SK-N-SH (cell line): Measurements from ENCODE around the gene DPPA5. TPM values are rescaled to one million over a fixed set of nuclear protein-coding genes. Genes with fewer than 3 reads are reported as not detected.

Source experiments
- CTCF ChIA-PET: fragments of 300-600, 350-600 bp; formaldehyde crosslinking; extraction: SDS; loops from one replicate; lab custom pipeline; 2021; lab: Yijun Ruan, JAX
- POLR2A ChIA-PET: fragments of 350-600 bp; sonication (Branson Sonifier 250); formaldehyde crosslinking; extraction: SDS; loops from one replicate; lab custom pipeline; 2020; ENCODE audit warnings: antibody characterized with exemption, inconsistent platforms; lab: Yijun Ruan, JAX
- DNase-seq: peaks from one replicate; pipeline ENCODE4 v3.0.0; 2012
- H2AFZ ChIP-seq: fragments of 200-600 bp; sonication (generic); 2 replicates; pipeline ENCODE4 v1.8.1; 2016; ENCODE audit warnings: antibody characterized with exemption, mild to moderate bottlenecking, low read depth
- H3F3A ChIP-seq: fragments of 200-600 bp; sonication (generic); replicated peaks from 2 replicates; pipeline ENCODE3; 2016; ENCODE audit warnings: antibody characterized with exemption, mild to moderate bottlenecking; ENCODE audit not compliant: insufficient read depth
- H3K27ac ChIP-seq, 2 experiments: fragments of 200-500 bp in 1 of 2; fragments of 200-600 bp in 1 of 2; sonication (Bioruptor generic) in 1 of 2; sonication (generic), shearing (Covaris generic) in 1 of 2; 2 replicates each; pipeline versions ENCODE4 v1.5.1 to v1.6.1; 2014 to 2016; ENCODE audit warnings: low read depth in 2 of 2, inconsistent platforms in 1 of 2, low read length in 1 of 2, mild to moderate bottlenecking in 1 of 2, mixed read lengths in 1 of 2
- H3K27me3 ChIP-seq: fragments of 200-600 bp; sonication (generic), shearing (Covaris generic); 2 replicates; pipeline ENCODE4 v1.6.1; 2016; ENCODE audit warnings: mixed run types; ENCODE audit not compliant: insufficient read depth
- H3K36me3 ChIP-seq, 2 experiments: fragments of 200-500 bp in 1 of 2; fragments of 200-600 bp in 1 of 2; sonication (Bioruptor generic) in 1 of 2; sonication (generic) in 1 of 2; replicated peaks in 1 of 2; 2 replicates each; pipeline versions ENCODE3 to v1.5.1; 2014 to 2016; ENCODE audit warnings: low read length in 1 of 2, mild to moderate bottlenecking in 1 of 2; ENCODE audit not compliant: insufficient read depth in 2 of 2, control insufficient read depth in 1 of 2
- H3K4me1 ChIP-seq, 2 experiments: fragments of 200-500 bp in 1 of 2; fragments of 200-600 bp in 1 of 2; sonication (Bioruptor generic) in 1 of 2; sonication (generic), shearing (Covaris generic) in 1 of 2; 2 replicates each; pipeline versions ENCODE4 v1.5.1 to v1.6.1; 2014 to 2016; ENCODE audit warnings: low read depth in 1 of 2, low read length in 1 of 2, mixed run types in 1 of 2; ENCODE audit not compliant: insufficient read depth in 2 of 2, control insufficient read depth in 1 of 2
- H3K4me2 ChIP-seq: fragments of 200-600 bp; sonication (generic), shearing (Covaris generic); 2 replicates; pipeline ENCODE4 v1.6.1; 2017; ENCODE audit warnings: mixed run types
- H3K4me3 ChIP-seq, 2 experiments: fragments of 200-500 bp in 1 of 2; fragments of 200-600 bp in 1 of 2; sonication (Bioruptor generic) in 1 of 2; sonication (generic), shearing (Covaris generic) in 1 of 2; 2 replicates each; pipeline versions ENCODE4 v1.5.1 to v1.8.1; 2014 to 2016; ENCODE audit warnings: low read depth in 2 of 2, inconsistent platforms in 1 of 2, low read length in 1 of 2, mild to moderate bottlenecking in 1 of 2, mixed read lengths in 1 of 2, moderate library complexity in 1 of 2
- H3K79me2 ChIP-seq: fragments of 200-600 bp; sonication (generic); 2 replicates; pipeline ENCODE4 v1.8.1; 2017; ENCODE audit warnings: mild to moderate bottlenecking; ENCODE audit not compliant: insufficient read depth
- H3K9ac ChIP-seq: fragments of 200-600 bp; sonication (generic); 2 replicates; pipeline ENCODE4 v1.6.1; 2017; ENCODE audit warnings: mixed run types
- H3K9me2 ChIP-seq: fragments of 200-600 bp; sonication (generic); 2 replicates; pipeline ENCODE4 v1.6.1; 2017; ENCODE audit warnings: mixed run types
- H3K9me3 ChIP-seq: fragments of 200-600 bp; sonication (generic); 2 replicates; pipeline ENCODE4 v1.6.1; 2017; ENCODE audit warnings: mixed run types, mild to moderate bottlenecking, moderate library complexity
- H4K20me1 ChIP-seq: fragments of 200-600 bp; sonication (generic); 2 replicates; pipeline ENCODE4 v1.6.1; 2017; ENCODE audit warnings: mild to moderate bottlenecking, mixed run types; ENCODE audit not compliant: insufficient read depth
- ELF1 ChIP-seq: IDR thresholded peaks from 2 replicates; pipeline ENCODE4 v1.4.0; 2012
- FOXJ3 ChIP-seq: sonication (generic); formaldehyde crosslinking; IDR thresholded peaks from 2 replicates; pipeline ENCODE4 v1.5.1; 2020; ENCODE audit warnings: mild to moderate bottlenecking, missing genetic modification reagents
- GATA2 ChIP-seq: sonication (generic); formaldehyde crosslinking; IDR thresholded peaks from 2 replicates; pipeline ENCODE4 v1.5.0; 2020; ENCODE audit warnings: mild to moderate bottlenecking, missing genetic modification reagents
- MEF2A ChIP-seq: IDR thresholded peaks from 2 replicates; pipeline ENCODE4 v1.4.0; 2012; ENCODE audit warnings: low read depth, borderline replicate concordance
- MXI1 ChIP-seq: IDR thresholded peaks from 2 replicates; pipeline ENCODE4 v1.6.1; 2012; ENCODE audit warnings: mild to moderate bottlenecking, low read depth, low read length, improper control_type of control experiment
- POLR2AphosphoS5 ChIP-seq: IDR thresholded peaks from 2 replicates; pipeline ENCODE4 v1.6.1; 2012; ENCODE audit warnings: low read depth, low read length
- RAD21 ChIP-seq: IDR thresholded peaks from 2 replicates; pipeline ENCODE4 v1.6.1; 2012; ENCODE audit warnings: mild to moderate bottlenecking, low read length
- RCOR1 ChIP-seq: fragments of 150-350 bp; IDR thresholded peaks from 2 replicates; pipeline ENCODE4 v1.6.1; 2017; ENCODE audit warnings: antibody characterized with exemption, low read length
- REST ChIP-seq: IDR thresholded peaks from 2 replicates; pipeline ENCODE4 v1.6.1; 2012; ENCODE audit warnings: mild to moderate bottlenecking, low read depth, low read length, moderate library complexity
- RFX5 ChIP-seq: IDR thresholded peaks from 2 replicates; pipeline ENCODE4 v1.6.1; 2012; ENCODE audit warnings: mild to moderate bottlenecking, improper control_type of control experiment, low read length
- RXRA ChIP-seq: IDR thresholded peaks from 2 replicates; pipeline ENCODE4 v1.4.0; 2012; ENCODE audit warnings: low read depth, mild to moderate bottlenecking, borderline replicate concordance
- TAF1 ChIP-seq: IDR thresholded peaks from 2 replicates; pipeline ENCODE4 v1.6.1; 2012; ENCODE audit warnings: low read depth, mild to moderate bottlenecking, low read length, moderate library complexity, borderline replicate concordance
- TEAD4 ChIP-seq: IDR thresholded peaks from 2 replicates; pipeline ENCODE4 v1.4.0; 2012; ENCODE audit warnings: mild to moderate bottlenecking, borderline replicate concordance; ENCODE audit not compliant: insufficient read depth
- USF1 ChIP-seq: IDR thresholded peaks from 2 replicates; pipeline ENCODE4 v1.4.0; 2012; ENCODE audit warnings: low read depth, borderline replicate concordance
- ZBTB33 ChIP-seq: IDR thresholded peaks from 2 replicates; pipeline ENCODE4 v1.4.0; 2012; ENCODE audit warnings: low read depth, borderline replicate concordance
- WGBS: methylation state at CpG from one replicate; pipeline ENCODE4 v1.1.6; 2017; ENCODE audit warnings: low lambda C conversion rate; 5-methylcytosine and 5-hydroxymethylcytosine counted together
- polyA plus RNA-seq, 3 experiments: library from polyadenylated mRNA; depleted of rRNA; stranded (reverse); fragments of >200 nt; gene quantifications; 2 replicates each; pipeline ENCODE4 v1.2.3, GENCODE V29; 2012
- TF ChIP-seq, protein P1 (sequence below): fragments of 200-600 bp; sonication (generic); IDR thresholded peaks from 2 replicates; pipeline ENCODE4 v1.6.1; 2017; ENCODE audit warnings: antibody characterized with exemption, mild to moderate bottlenecking, moderate library complexity
- TF ChIP-seq, protein P2 (sequence below): fragments of 150-350 bp; IDR thresholded peaks from 2 replicates; pipeline ENCODE4 v1.6.1; 2017; ENCODE audit warnings: antibody characterized with exemption, low read length, low read depth, borderline replicate concordance

The DPPA5 gene
- polyA plus RNA-seq, 1 of the 3 experiments (the other 2 are of a cell fraction), result not detected

DNA sequence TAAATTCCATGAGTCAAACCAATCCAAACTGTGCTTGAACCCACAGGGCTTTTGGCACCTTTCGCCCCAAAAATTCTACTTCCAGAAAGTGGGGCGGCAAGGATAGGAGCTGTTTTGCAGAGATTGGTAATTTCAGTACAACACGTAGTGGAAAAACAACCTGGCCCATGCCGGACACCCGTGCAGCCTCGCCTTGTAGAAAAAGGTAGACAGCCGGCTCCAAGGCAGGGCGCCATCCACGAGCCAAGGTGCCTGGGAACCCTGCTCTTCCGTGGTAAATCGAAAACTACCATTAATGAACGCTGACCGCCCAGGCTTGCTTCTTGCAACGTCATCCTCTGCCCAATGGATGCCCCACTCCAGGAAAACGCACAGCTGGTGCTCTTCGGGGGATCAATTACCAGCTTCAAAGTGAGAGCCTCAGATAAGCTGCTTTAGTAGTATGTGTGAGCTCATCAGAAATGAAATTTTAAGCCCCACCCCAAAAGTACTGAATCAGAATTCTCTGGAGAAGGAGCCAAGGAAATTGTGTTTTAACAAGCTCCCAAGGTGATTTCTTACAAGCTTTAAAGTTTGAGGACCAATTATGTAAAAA, 13.8 kb upstream of the DPPA5 start:
- H3K4me3 ChIP-seq, result no peak overlapping the region
- H3K9me3 ChIP-seq, result no peaks in the 10 kb centered on the region
- no peaks in the 10 kb centered on the region for H3K79me2 ChIP-seq
- H3K9me2 ChIP-seq, result no peaks in the 10 kb centered on the region
- 80% methylated on average over 8 of the region's 16 CpGs for WGBS
- H3K36me3 ChIP-seq, result no peaks in the 10 kb centered on the region
- H3K4me2 ChIP-seq, result peak overlapping the region; percentile 24; the same call in 1 of the 2 replicates
- H3K27ac ChIP-seq, result no peak overlapping the region
- TF ChIP-seq REST (no peak), TEAD4 (no peak), ELF1 (no peak), MXI1 (no peak), POLR2AphosphoS5 (no peak), GATA2 (CRISPR knock-in tag) (no peak), MEF2A (no peak), FOXJ3 (CRISPR knock-in tag) (no peak), RFX5 (no peak), RXRA (no peak), RCOR1 (no peak), TAF1 (no peak), USF1 (no peak), ZBTB33 (no peak), RAD21 (no peak)
- TF ChIP-seq, protein P1, sequence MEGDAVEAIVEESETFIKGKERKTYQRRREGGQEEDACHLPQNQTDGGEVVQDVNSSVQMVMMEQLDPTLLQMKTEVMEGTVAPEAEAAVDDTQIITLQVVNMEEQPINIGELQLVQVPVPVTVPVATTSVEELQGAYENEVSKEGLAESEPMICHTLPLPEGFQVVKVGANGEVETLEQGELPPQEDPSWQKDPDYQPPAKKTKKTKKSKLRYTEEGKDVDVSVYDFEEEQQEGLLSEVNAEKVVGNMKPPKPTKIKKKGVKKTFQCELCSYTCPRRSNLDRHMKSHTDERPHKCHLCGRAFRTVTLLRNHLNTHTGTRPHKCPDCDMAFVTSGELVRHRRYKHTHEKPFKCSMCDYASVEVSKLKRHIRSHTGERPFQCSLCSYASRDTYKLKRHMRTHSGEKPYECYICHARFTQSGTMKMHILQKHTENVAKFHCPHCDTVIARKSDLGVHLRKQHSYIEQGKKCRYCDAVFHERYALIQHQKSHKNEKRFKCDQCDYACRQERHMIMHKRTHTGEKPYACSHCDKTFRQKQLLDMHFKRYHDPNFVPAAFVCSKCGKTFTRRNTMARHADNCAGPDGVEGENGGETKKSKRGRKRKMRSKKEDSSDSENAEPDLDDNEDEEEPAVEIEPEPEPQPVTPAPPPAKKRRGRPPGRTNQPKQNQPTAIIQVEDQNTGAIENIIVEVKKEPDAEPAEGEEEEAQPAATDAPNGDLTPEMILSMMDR, result no peak
- TF ChIP-seq, protein P2, sequence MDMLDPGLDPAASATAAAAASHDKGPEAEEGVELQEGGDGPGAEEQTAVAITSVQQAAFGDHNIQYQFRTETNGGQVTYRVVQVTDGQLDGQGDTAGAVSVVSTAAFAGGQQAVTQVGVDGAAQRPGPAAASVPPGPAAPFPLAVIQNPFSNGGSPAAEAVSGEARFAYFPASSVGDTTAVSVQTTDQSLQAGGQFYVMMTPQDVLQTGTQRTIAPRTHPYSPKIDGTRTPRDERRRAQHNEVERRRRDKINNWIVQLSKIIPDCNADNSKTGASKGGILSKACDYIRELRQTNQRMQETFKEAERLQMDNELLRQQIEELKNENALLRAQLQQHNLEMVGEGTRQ, result no peak
- H4K20me1 ChIP-seq, result no peaks in the 10 kb centered on the region
- no peaks in the 10 kb centered on the region for H3K27me3 ChIP-seq
- H3F3A ChIP-seq, result no peaks in the 10 kb centered on the region
- ChIA-PET CTCF (interaction anchor here (0.6 to 1.7 kb wide), 2 partner anchors 21 to 236 kb away, joined by 3 to 5 read pairs; no protein-coding TSS in a partner anchor), POLR2A (no interaction called here)
- no peak for DNase-seq
- no peak overlapping the region for H3K9ac ChIP-seq
- no peaks in the 10 kb centered on the region for H3K4me1 ChIP-seq
- no peak overlapping the region for H2AFZ ChIP-seq
